Chondrocyte (in vitro differentiated cells): ENCODE results near the gene EGF. TPM values are rescaled to one million over a fixed set of nuclear protein-coding genes. Genes with fewer than 3 reads are reported as not detected.

Experiments used
- DNase-seq: peaks from one replicate; pipeline ENCODE4 v3.0.0; 2021; ENCODE audit warnings: mixed read lengths, low spot score
- H3K27ac Mint-ChIP-seq: one replicate; pipeline ENCODE4 v1.8.0; 2021; ENCODE audit warnings: mild to moderate bottlenecking, moderate library complexity, mixed read lengths; ENCODE audit not compliant: unreplicated experiment
- H3K27me3 Mint-ChIP-seq: 2 replicates; pipeline ENCODE4 v1.8.0; 2021; ENCODE audit warnings: low read depth, mixed read lengths
- H3K36me3 Mint-ChIP-seq: 2 replicates; pipeline ENCODE4 v1.8.0; 2021; ENCODE audit warnings: low read depth, mixed read lengths
- H3K4me1 Mint-ChIP-seq: 2 replicates; pipeline ENCODE4 v1.8.0; 2021; ENCODE audit warnings: low read depth, mild to moderate bottlenecking, mixed read lengths
- H3K4me3 Mint-ChIP-seq: one replicate; pipeline ENCODE4 v1.8.0; 2021; ENCODE audit warnings: mild to moderate bottlenecking, moderate library complexity, mixed read lengths; ENCODE audit not compliant: unreplicated experiment
- H3K9me3 Mint-ChIP-seq: 2 replicates; pipeline ENCODE4 v1.8.0; 2021; ENCODE audit warnings: low read depth, mixed read lengths
- total RNA-seq: library from RNA; stranded (reverse); gene quantifications from 3 replicates; pipeline ENCODE4 v1.2.1, GENCODE V29; 2021
- TF ChIP-seq, protein P1 (sequence below): fragments of 200-600 bp; sonication (generic); IDR thresholded peaks from 2 replicates; pipeline ENCODE4 v1.5.0; 2021; ENCODE audit warnings: antibody characterized with exemption, mild to moderate bottlenecking, moderate library complexity

Gene EGF
- total RNA-seq, 1 donor from 2014 or later, result 1.4 TPM

DNA sequence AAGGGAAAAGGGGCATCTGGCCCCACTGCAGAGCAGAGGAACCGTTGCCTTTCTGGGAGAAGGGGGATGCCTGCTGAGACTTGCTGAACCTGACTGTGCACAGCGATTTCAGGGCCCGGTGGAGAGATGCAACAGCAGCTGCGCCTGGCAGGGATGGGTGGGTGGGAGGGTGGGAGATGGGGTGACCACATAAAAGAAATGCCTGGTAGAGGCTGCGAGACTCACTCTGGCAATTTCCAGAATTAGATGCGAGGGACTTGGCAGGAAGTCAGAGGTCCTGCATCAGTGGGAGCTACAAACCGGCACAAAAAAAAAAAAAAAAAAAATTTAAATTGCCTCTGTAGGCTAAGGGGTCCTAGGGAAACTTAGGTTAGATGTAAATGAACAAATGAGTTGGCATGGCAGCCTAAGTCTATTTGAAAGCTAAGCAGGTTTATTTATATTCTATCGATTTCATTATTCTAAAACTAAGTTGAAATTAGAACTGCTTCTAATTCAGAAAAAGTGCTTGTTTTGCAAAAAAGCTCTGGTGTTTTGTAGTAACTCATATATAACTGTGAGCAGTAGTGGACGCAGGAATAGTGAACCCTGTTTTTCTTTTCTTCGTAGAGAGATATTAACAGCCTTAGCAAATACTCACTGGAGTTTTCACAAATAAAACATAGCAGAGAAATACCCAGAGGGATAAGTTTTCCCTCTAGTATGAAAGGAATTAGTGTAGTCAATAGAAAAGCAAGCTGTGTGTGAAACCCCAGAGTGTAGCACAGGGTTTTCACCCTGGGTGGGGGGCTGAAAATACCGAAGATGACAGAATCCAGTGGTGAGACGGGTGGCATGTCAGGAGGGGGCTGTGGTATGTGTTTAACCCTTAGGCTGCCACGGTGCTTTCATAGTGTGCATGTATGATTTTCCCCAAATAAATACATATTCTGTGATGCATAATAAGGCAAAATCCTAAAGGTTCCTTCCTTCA, 130.1 kb downstream of the EGF start:
- TF ChIP-seq, protein P1, sequence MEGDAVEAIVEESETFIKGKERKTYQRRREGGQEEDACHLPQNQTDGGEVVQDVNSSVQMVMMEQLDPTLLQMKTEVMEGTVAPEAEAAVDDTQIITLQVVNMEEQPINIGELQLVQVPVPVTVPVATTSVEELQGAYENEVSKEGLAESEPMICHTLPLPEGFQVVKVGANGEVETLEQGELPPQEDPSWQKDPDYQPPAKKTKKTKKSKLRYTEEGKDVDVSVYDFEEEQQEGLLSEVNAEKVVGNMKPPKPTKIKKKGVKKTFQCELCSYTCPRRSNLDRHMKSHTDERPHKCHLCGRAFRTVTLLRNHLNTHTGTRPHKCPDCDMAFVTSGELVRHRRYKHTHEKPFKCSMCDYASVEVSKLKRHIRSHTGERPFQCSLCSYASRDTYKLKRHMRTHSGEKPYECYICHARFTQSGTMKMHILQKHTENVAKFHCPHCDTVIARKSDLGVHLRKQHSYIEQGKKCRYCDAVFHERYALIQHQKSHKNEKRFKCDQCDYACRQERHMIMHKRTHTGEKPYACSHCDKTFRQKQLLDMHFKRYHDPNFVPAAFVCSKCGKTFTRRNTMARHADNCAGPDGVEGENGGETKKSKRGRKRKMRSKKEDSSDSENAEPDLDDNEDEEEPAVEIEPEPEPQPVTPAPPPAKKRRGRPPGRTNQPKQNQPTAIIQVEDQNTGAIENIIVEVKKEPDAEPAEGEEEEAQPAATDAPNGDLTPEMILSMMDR, result no peak
- peak overlapping the region; percentile 66 for H3K27ac Mint-ChIP-seq
- H3K36me3 Mint-ChIP-seq, result no peaks in the 10 kb centered on the region
- H3K4me3 Mint-ChIP-seq, result peak overlapping the region; percentile 5
- no peaks in the 10 kb centered on the region for H3K27me3 Mint-ChIP-seq
- no peaks in the 10 kb centered on the region for H3K9me3 Mint-ChIP-seq
- DNase-seq, result no peak
- peaks cover 25% of the 10 kb centered on the region for H3K4me1 Mint-ChIP-seq

DNA sequence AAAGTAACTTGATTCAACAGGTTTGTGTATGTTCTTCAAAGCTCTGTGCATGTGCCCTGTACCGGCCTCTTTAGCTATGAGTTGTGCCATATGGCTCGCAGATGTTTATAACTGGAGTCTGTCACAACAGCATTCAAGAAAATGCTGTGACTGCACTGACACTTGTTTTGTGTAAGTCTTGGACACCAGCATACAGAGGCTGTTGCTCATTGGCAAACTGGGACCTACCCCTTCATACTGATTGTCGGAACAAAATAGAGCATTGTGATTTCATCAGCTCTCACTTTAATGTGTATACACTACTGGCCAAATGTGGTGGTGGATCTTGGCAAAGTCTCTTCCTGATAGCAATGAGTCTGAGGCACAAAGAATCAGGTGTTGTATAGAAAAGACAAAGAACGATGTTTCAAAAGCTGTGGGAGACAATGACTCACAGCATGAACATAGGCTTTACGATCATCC, 133.9 kb downstream of the EGF start:
- TF ChIP-seq, protein P1, result no peak
- peaks cover 4% of the 10 kb centered on the region for H3K36me3 Mint-ChIP-seq
- H3K4me3 Mint-ChIP-seq, result no peak overlapping the region
- H3K4me1 Mint-ChIP-seq, result peaks cover 35% of the 10 kb centered on the region
- H3K27ac Mint-ChIP-seq, result no peak overlapping the region
- DNase-seq, result no peak
- no peaks in the 10 kb centered on the region for H3K27me3 Mint-ChIP-seq
- no peaks in the 10 kb centered on the region for H3K9me3 Mint-ChIP-seq

DNA sequence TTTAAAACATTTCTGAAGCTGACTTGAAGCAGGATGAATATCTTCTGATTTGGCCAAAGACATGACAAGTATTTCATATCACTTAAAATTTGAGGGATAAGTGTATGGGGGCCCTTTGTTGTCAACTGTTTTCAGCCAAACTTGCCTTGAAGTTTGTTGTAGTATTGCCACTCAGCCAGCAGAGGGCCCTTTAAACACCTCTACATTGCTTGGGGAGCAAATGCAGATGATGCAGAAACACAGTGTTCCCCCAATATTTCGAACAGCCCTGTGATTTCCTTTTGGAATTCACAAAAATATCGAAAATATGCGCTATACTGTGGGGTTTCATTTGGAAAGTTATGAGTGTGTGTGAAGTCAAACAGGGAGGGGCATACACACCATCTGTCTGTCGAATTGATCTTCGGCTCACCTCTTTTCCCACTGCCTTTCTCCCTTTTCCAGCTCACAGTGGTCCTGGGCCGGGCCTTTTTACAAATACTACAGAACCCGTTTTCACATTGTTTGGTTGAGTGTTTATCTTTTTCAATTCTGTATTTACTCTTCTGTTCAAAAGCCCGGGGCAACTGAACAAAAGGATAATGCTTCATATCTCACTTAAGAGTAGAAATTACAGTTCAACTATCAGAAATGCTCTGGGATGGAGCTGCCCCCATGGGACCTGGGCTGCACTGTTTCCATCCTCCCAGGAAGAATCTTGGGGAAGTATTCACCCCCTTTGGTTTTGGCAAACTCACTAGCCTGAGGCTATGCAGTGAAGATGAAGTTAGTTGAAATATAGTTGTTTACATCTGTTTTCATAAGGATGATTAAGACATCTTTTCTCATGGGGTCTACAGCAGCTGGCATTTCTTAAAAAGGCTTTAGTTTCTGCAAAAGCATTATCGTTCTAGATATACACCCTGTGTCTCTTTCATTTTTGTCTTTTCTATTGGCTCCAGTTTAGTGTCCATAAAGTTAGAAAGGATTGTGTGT, 137.6 kb downstream of the EGF start:
- Mint-ChIP-seq H3K36me3 (peaks cover 4% of the 10 kb centered on the region), H3K4me1 (peaks cover 10% of the 10 kb centered on the region), H3K4me3 (no peak overlapping the region), H3K27me3 (no peaks in the 10 kb centered on the region), H3K27ac (no peak overlapping the region), H3K9me3 (no peaks in the 10 kb centered on the region)
- TF ChIP-seq, protein P1, result peak; percentile 90
- DNase-seq, result no peak

DNA sequence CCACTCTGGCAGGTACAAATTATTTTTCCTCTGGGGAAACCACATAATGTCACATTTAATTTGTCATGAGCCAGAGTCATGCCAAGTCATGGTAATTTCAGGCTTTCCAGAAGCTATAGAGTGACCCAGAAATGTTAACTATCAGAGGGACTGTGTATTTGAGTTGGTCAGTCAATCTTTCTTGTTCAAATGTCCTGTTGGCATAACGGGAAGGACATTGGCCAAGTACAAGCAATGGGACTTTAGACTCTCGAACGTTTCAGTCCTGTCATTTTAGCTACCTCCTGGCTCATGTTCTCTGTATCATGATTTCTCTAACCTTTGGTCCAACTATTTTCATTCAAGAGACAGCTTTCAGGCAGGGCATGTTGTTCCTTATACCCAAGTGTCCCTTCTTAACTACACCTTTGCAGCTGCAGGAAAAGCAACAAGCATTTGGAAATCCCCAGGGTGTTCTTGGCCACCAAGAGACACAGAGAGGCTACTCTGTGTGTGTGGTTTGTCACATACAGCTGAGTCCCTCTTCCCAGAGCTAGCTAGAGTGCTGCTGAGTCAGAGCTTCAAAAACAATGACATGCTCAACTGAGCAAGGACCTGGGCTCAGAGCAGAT, 142.6 kb downstream of the EGF start:
- Mint-ChIP-seq H3K27me3 (no peaks in the 10 kb centered on the region), H3K4me3 (no peak overlapping the region), H3K9me3 (no peaks in the 10 kb centered on the region), H3K36me3 (peaks cover 4% of the 10 kb centered on the region), H3K27ac (peak overlapping the region; percentile 14), H3K4me1 (peaks cover 24% of the 10 kb centered on the region)
- TF ChIP-seq, protein P1, result no peak
- DNase-seq, result no peak
